Measurements from ENCODE around the gene PHACTR1. TPM values are rescaled to one million over a fixed set of nuclear protein-coding genes. Genes with fewer than 3 reads are reported as not detected.

Gene PHACTR1
- total RNA-seq, 5 donors from 2014 or later (not counting 1 experiment from before 2014, with no cell fraction given): 0.63 to 2.6 (median 1.1) TPM

DNA sequence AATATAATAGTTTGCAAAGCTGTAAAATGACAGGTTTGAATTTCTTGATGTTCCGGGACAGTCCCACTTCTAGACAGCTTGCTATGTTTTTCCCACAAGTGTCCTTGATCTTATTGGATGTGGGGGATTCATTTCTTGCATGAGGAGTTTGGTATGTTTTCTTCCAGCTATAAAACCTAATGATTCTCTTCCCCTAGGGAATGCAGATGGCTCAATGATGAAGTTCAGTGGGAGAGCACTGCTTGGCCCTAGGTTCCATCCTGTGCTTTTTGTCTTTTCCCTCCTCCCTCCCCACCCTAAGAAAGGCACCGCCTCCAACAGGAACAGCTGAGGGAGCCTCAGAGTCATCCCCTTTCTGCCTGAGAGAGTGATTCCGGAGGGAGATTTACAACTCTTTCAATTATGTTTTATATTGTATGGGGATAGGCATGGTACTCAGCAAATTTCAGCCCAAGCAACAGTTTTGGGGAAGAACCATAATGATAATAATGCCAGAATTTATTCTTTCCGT, 149.2 kb downstream of the PHACTR1 start:
- Histone ChIP-seq H3K4me3 (ENCODE audit: control insufficient read depth in 1 of 2, extremely low read depth in 1 of 2, low read length in 1 of 2) (no peak overlapping the region), H3K36me3 (ENCODE audit: control insufficient read depth in 2 of 2, extremely low read depth in 1 of 2, insufficient read depth in 1 of 2, low read length in 1 of 2) (no peaks in the 10 kb centered on the region), H3K27ac (ENCODE audit: low read length) (no peak overlapping the region), H3K27me3 (replicated peaks in 1 of 2; ENCODE audit: control insufficient read depth in 2 of 2, extremely low read depth in 1 of 2, insufficient read depth in 2 of 2, low read length in 1 of 2) (peaks cover 0 to 8% of the 10 kb centered on the region in 2 experiments), H3K9me3 (no peaks in the 10 kb centered on the region), H3K4me1 (ENCODE audit: control insufficient read depth in 1 of 2, extremely low read depth in 1 of 2, insufficient read depth in 2 of 2, low read length in 2 of 2) (no peaks in the 10 kb centered on the region)
- peaks cover 4 to 16% of the 10 kb centered on the region in 2 donors for H3K27me3 Mint-ChIP-seq
- ChIA-PET CTCF (interaction anchor here in 1 of 2 donors (1.1 kb wide), 1 partner anchor 13 kb away, joined by 3 read pairs; no protein-coding TSS in a partner anchor), POLR2A (interaction anchor here in 1 of 2 donors (0.6 kb wide), 1 partner anchor 374 kb away, joined by 4 read pairs; no protein-coding TSS in a partner anchor)
- no peaks in the 10 kb centered on the region for H3K4me1 Mint-ChIP-seq
- ATAC-seq (replicated peaks in 1 of 4) (no peak), DNase-seq (no peak)
- H3K36me3 Mint-ChIP-seq: no peaks in the 10 kb centered on the region
- H3K9me3 Mint-ChIP-seq: no peaks in the 10 kb centered on the region
- no CpG with 5 or more reads among the region's 4 CpGs for WGBS (ENCODE audit: insufficient coverage)
- no peak overlapping the region for H3K27ac Mint-ChIP-seq
- H3K4me3 Mint-ChIP-seq: no peak overlapping the region

- ATAC-seq (replicated peaks in 1 of 4) (no peak), DNase-seq (no peak)
- Histone ChIP-seq H3K9me3 (no peaks in the 10 kb centered on the region), H3K36me3 (ENCODE audit: control insufficient read depth in 2 of 2, extremely low read depth in 1 of 2, insufficient read depth in 1 of 2, low read length in 1 of 2) (no peaks in the 10 kb centered on the region), H3K27ac (ENCODE audit: low read length) (no peak overlapping the region), H3K27me3 (replicated peaks in 1 of 2; ENCODE audit: control insufficient read depth in 2 of 2, extremely low read depth in 1 of 2, insufficient read depth in 2 of 2, low read length in 1 of 2) (peaks cover 0 to 8% of the 10 kb centered on the region in 2 experiments), H3K4me3 (ENCODE audit: control insufficient read depth in 1 of 2, extremely low read depth in 1 of 2, low read length in 1 of 2) (no peak overlapping the region), H3K4me1 (ENCODE audit: control insufficient read depth in 1 of 2, extremely low read depth in 1 of 2, insufficient read depth in 2 of 2, low read length in 2 of 2) (no peaks in the 10 kb centered on the region)
- no peak overlapping the region for H3K4me3 Mint-ChIP-seq
- POLR2A ChIA-PET: interaction anchor here in 1 of 2 donors (0.6 kb wide), 1 partner anchor 374 kb away, joined by 4 read pairs; no protein-coding TSS in a partner anchor
- no peaks in the 10 kb centered on the region for H3K9me3 Mint-ChIP-seq
- WGBS (ENCODE audit: insufficient coverage): 100% methylated on average over 1 of the region's 6 CpGs
- no peaks in the 10 kb centered on the region for H3K36me3 Mint-ChIP-seq
- CTCF ChIA-PET: interaction anchor here (0.6 to 1.1 kb wide), 2 partner anchors 12 to 21 kb away, joined by 3 to 5 read pairs; no protein-coding TSS in a partner anchor
- H3K27ac Mint-ChIP-seq: no peak overlapping the region
- H3K4me1 Mint-ChIP-seq: no peaks in the 10 kb centered on the region
- peaks cover 4 to 16% of the 10 kb centered on the region in 2 donors for H3K27me3 Mint-ChIP-seq
Measured at GRCh38 chr6:12866422-12867029, 150.0 kb downstream of the PHACTR1 start.

DNA sequence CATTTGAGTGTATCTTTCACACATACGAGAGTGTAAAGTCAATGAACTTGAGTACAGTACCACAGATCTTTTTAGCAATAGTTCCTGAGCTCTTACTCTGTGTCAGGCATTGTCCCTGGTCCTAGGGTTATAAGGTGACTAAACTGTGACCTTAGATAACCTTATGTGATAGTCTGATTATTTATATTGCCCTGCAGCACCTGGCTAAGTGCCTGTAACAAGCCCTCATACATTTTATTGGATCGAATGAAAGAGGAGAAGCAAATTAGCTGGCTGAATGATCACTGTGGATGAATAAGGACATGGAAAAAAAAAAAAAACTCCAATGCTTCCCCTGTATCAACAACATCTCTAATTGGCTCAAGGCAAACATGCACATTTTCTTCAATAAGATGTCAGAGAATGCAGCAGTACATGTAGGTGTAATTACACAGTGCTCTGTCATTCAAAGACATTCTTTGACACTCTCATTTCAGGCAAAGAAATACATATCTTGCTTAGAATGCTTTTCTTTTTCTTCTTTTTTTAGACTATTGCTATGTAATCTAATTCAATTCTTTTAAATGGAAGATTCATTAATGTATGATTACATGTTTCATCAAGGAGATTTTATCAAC, 153.4 kb downstream of the PHACTR1 start:
- Histone ChIP-seq H3K36me3 (ENCODE audit: control insufficient read depth in 2 of 2, extremely low read depth in 1 of 2, insufficient read depth in 1 of 2, low read length in 1 of 2) (no peaks in the 10 kb centered on the region), H3K27ac (ENCODE audit: low read length) (no peak overlapping the region), H3K4me1 (ENCODE audit: control insufficient read depth in 1 of 2, extremely low read depth in 1 of 2, insufficient read depth in 2 of 2, low read length in 2 of 2) (no peaks in the 10 kb centered on the region), H3K9me3 (no peaks in the 10 kb centered on the region), H3K27me3 (replicated peaks in 1 of 2; ENCODE audit: control insufficient read depth in 2 of 2, extremely low read depth in 1 of 2, insufficient read depth in 2 of 2, low read length in 1 of 2) (peaks cover 0 to 5% of the 10 kb centered on the region in 2 experiments), H3K4me3 (ENCODE audit: control insufficient read depth in 1 of 2, extremely low read depth in 1 of 2, low read length in 1 of 2) (no peak overlapping the region)
- no peak overlapping the region for H3K4me3 Mint-ChIP-seq
- no peaks in the 10 kb centered on the region for H3K9me3 Mint-ChIP-seq
- no peak for ATAC-seq (replicated peaks in 1 of 4)
- no CpG with 5 or more reads among the region's 2 CpGs for WGBS (ENCODE audit: insufficient coverage)
- peaks cover 9 to 16% of the 10 kb centered on the region in 2 donors for H3K27me3 Mint-ChIP-seq
- ChIA-PET CTCF (no interaction called here), POLR2A (no interaction called here)
- no peaks in the 10 kb centered on the region for H3K4me1 Mint-ChIP-seq
- DNase-seq: no peak
- H3K36me3 Mint-ChIP-seq: no peaks in the 10 kb centered on the region
- H3K27ac Mint-ChIP-seq: no peak overlapping the region

- Histone ChIP-seq H3K4me3 (ENCODE audit: control insufficient read depth in 1 of 2, extremely low read depth in 1 of 2, low read length in 1 of 2) (no peak overlapping the region), H3K36me3 (ENCODE audit: control insufficient read depth in 2 of 2, extremely low read depth in 1 of 2, insufficient read depth in 1 of 2, low read length in 1 of 2) (no peaks in the 10 kb centered on the region), H3K27me3 (replicated peaks in 1 of 2; ENCODE audit: control insufficient read depth in 2 of 2, extremely low read depth in 1 of 2, insufficient read depth in 2 of 2, low read length in 1 of 2) (peaks cover 0 to 5% of the 10 kb centered on the region in 2 experiments), H3K4me1 (ENCODE audit: control insufficient read depth in 1 of 2, extremely low read depth in 1 of 2, insufficient read depth in 2 of 2, low read length in 2 of 2) (no peaks in the 10 kb centered on the region), H3K27ac (ENCODE audit: low read length) (no peak overlapping the region), H3K9me3 (no peaks in the 10 kb centered on the region)
- Mint-ChIP-seq H3K4me1 (no peaks in the 10 kb centered on the region), H3K9me3 (no peaks in the 10 kb centered on the region), H3K27me3 (peaks cover 7 to 13% of the 10 kb centered on the region in 2 donors), H3K4me3 (no peak overlapping the region), H3K27ac (no peak overlapping the region), H3K36me3 (no peaks in the 10 kb centered on the region)
- ChIA-PET POLR2A (no interaction called here), CTCF (interaction anchor here in 1 of 2 donors (1.4 kb wide), 1 partner anchor 11 kb away, joined by 3 read pairs; no protein-coding TSS in a partner anchor)
- DNase-seq (no peak), ATAC-seq (replicated peaks in 1 of 4) (no peak)
Measured at GRCh38 chr6:12873691-12874090, 157.1 kb downstream of the PHACTR1 start.

DNA sequence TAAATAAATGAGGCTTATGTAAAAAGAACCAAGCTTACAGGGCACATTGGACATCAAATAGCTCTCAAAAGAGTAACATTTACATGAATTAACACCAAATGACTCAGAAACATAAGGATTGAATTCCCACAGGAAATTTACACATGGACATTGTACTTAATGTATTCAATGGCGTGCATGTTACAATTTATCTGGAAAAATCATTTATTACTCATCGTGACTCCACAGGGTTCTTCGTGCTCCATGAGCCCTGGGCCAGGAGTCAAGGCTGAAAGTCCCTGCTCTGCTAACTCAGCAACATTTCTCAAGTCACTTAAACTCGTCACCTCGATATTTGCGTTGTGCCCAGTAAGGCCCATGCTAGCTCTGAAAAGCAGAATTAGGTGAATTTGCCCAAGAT, 158.5 kb downstream of the PHACTR1 start:
- peaks cover 0 to under 1% of the 10 kb centered on the region in 2 experiments for H3K27me3 ChIP-seq (replicated peaks in 1 of 2; ENCODE audit: control insufficient read depth in 2 of 2, extremely low read depth in 1 of 2, insufficient read depth in 2 of 2, low read length in 1 of 2)
- H3K27ac ChIP-seq (ENCODE audit: low read length): no peak overlapping the region
- 90% methylated on average over 5 of the region's 6 CpGs for WGBS (ENCODE audit: insufficient coverage)
- Mint-ChIP-seq H3K27ac (no peak overlapping the region), H3K4me3 (no peak overlapping the region), H3K36me3 (no peaks in the 10 kb centered on the region), H3K4me1 (no peaks in the 10 kb centered on the region), H3K9me3 (no peaks in the 10 kb centered on the region), H3K27me3 (peaks cover 11 to 13% of the 10 kb centered on the region in 2 donors)
- POLR2A ChIA-PET: no interaction called here
- no peak overlapping the region for H3K4me3 ChIP-seq (ENCODE audit: control insufficient read depth in 1 of 2, extremely low read depth in 1 of 2, low read length in 1 of 2)
- CTCF ChIA-PET: interaction anchor here in 1 of 2 donors (1.4 kb wide), 1 partner anchor 10 kb away, joined by 3 read pairs; no protein-coding TSS in a partner anchor
- DNase-seq (no peak), ATAC-seq (replicated peaks in 1 of 4) (no peak)
- H3K9me3 ChIP-seq: no peaks in the 10 kb centered on the region
- no peaks in the 10 kb centered on the region for H3K4me1 ChIP-seq (ENCODE audit: control insufficient read depth in 1 of 2, extremely low read depth in 1 of 2, insufficient read depth in 2 of 2, low read length in 2 of 2)
- H3K36me3 ChIP-seq (ENCODE audit: control insufficient read depth in 2 of 2, extremely low read depth in 1 of 2, insufficient read depth in 1 of 2, low read length in 1 of 2): no peaks in the 10 kb centered on the region

DNA sequence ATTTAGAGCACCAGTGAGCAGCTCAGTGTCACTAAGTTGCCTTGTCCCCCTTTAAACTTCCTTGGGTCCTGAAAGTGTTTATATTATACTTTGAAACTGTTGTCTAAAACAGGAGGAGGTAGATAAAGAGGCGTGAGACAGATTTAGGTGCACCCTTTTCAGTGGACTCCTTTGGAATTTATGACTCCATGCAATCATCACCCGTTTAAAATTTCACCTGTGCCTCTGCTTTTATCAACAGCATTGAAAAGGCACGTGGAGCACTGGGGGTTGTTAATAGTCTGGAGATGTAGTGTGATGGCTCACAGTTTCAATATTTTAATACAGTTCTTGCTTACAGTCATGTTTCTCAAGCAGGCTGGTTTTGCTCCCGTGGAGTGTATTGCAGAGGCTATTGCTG, 162.2 kb downstream of the PHACTR1 start:
- no peak overlapping the region for H3K27ac ChIP-seq (ENCODE audit: low read length)
- peaks cover 7 to 8% of the 10 kb centered on the region in 2 donors for H3K27me3 Mint-ChIP-seq
- no peak overlapping the region for H3K4me3 ChIP-seq (ENCODE audit: control insufficient read depth in 1 of 2, extremely low read depth in 1 of 2, low read length in 1 of 2)
- H3K9me3 ChIP-seq: no peaks in the 10 kb centered on the region
- H3K36me3 ChIP-seq (ENCODE audit: control insufficient read depth in 2 of 2, extremely low read depth in 1 of 2, insufficient read depth in 1 of 2, low read length in 1 of 2): no peaks in the 10 kb centered on the region
- peaks cover 0 to 11% of the 10 kb centered on the region in 2 experiments for H3K27me3 ChIP-seq (replicated peaks in 1 of 2; ENCODE audit: control insufficient read depth in 2 of 2, extremely low read depth in 1 of 2, insufficient read depth in 2 of 2, low read length in 1 of 2)
- H3K27ac Mint-ChIP-seq: no peak overlapping the region
- DNase-seq (no peak), ATAC-seq (replicated peaks in 1 of 4) (no peak)
- no peak overlapping the region for H3K4me3 Mint-ChIP-seq
- POLR2A ChIA-PET: no interaction called here
- no peaks in the 10 kb centered on the region for H3K36me3 Mint-ChIP-seq
- WGBS (ENCODE audit: insufficient coverage): 40% methylated on average over 1 of the region's 4 CpGs
- no peaks in the 10 kb centered on the region for H3K4me1 Mint-ChIP-seq
- H3K4me1 ChIP-seq (ENCODE audit: control insufficient read depth in 1 of 2, extremely low read depth in 1 of 2, insufficient read depth in 2 of 2, low read length in 2 of 2): no peaks in the 10 kb centered on the region
- CTCF ChIA-PET: interaction anchor here in 1 of 2 donors (1.0 kb wide), 1 partner anchor 13 kb away, joined by 3 read pairs; no protein-coding TSS in a partner anchor
- no peaks in the 10 kb centered on the region for H3K9me3 Mint-ChIP-seq
